ENCODE data around the gene USP34. TPM values are rescaled to one million over a fixed set of nuclear protein-coding genes. Genes with fewer than 3 reads are reported as not detected.

Gene USP34
- total and polyA plus RNA-seq, 2 of the 4 experiments (the other 2 are of a cell fraction), result 34.7 to 128 TPM

DNA sequence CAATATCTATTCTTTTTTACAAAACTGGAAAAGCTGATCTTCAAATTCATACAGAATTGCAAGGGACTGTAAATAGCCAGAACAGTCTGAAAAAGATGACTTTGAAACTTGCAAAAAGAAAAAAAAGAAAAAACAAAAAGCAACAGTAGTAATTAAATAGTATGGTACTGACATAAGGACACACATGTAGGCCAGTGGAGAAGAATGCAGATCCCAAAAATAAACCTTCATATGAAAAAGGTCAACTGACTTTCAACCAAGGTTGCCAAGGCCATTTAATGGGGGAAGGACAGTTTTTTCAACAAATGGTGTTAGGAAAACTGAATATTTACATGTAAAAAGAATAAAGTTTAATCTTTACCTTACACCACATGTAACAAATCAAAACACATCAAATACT, 111.8 kb downstream of the USP34 start:
- no peak overlapping the region for H3K56ac ChIP-seq (ENCODE audit: extremely low read depth, insufficient read depth, low read length)
- POLR2A ChIA-PET (ENCODE audit: unreplicated experiment), result no interaction called here
- in situ Hi-C loops (cut with MboI; ENCODE audit: low sequenced_read_pairs), result no loop called here

More for the DNA sequence above, 111.8 kb downstream of the USP34 start:
- Histone ChIP-seq H3K4me2 (ENCODE audit: low read depth, low read length) (no peak overlapping the region), H3K4ac (ENCODE audit: low read depth, low read length) (no peak overlapping the region), H3K9me3 (ENCODE audit: control insufficient read depth, insufficient read depth, low read length) (peaks cover 7% of the 10 kb centered on the region; the same call in 1 of the 2 replicates), H2AFZ (replicated peaks; ENCODE audit: low read length, poor library complexity) (no peak overlapping the region), H2BK120ac (ENCODE audit: low read depth, low read length) (no peak overlapping the region), H3K23ac (ENCODE audit: low read depth, low read length) (no peak overlapping the region), H3K36me3 (ENCODE audit: control insufficient read depth, insufficient read depth, low read length) (peaks cover 12% of the 10 kb centered on the region), H3K9ac (ENCODE audit: low read depth, low read length) (no peak overlapping the region), H4K91ac (ENCODE audit: insufficient read depth, low read depth, low read length) (no peak overlapping the region), H2BK5ac (ENCODE audit: low read depth, low read length, poor library complexity, severe bottlenecking) (no peak overlapping the region), H2BK15ac (ENCODE audit: low read depth, low read length) (no peak overlapping the region), H4K8ac (ENCODE audit: low read depth in 2 of 2, low read length in 2 of 2) (no peak overlapping the region), H2AK5ac (ENCODE audit: low read depth, low read length) (no peak overlapping the region), H3K14ac (replicated peaks; ENCODE audit: low read depth, low read length) (no peak overlapping the region), H3K4me1 (ENCODE audit: control insufficient read depth, insufficient read depth, low read length) (peaks cover 6% of the 10 kb centered on the region), H3K9me1 (ENCODE audit: insufficient read depth, low read length) (peaks cover 3% of the 10 kb centered on the region; the same call in 1 of the 2 replicates), H4K20me1 (ENCODE audit: insufficient read depth, low read length) (peaks cover 20% of the 10 kb centered on the region; the same call in 1 of the 2 replicates), H4K5ac (ENCODE audit: low read depth, low read length) (no peak overlapping the region), H2AK9ac (replicated peaks; ENCODE audit: low read depth, low read length, poor library complexity) (no peak overlapping the region), H3K79me1 (ENCODE audit: low read depth in 1 of 2, low read length in 2 of 2) (peaks cover 23 to 56% of the 10 kb centered on the region in 2 experiments), H3K4me3 (ENCODE audit: insufficient read depth, low read depth, low read length) (no peak overlapping the region), H2BK20ac (ENCODE audit: low read depth, low read length) (no peak overlapping the region), H3K27ac (ENCODE audit: insufficient read depth, low read length) (no peak overlapping the region), H3K18ac (ENCODE audit: low read depth, low read length) (no peak overlapping the region), H3K27me3 (ENCODE audit: control insufficient read depth, insufficient read depth, low read length) (no peaks in the 10 kb centered on the region)
- no peak for DNase-seq
- no peak for ATAC-seq (ENCODE audit: low read depth)
- CTCF ChIA-PET, result no interaction called here
- BruUV-seq (replicated peaks), result no TSS peak
- intact Hi-C loops (cut with micrococcal nuclease) (no loop called here), dilution Hi-C loops (cut with HindIII; ENCODE audit: low sequenced_read_pairs, unreplicated experiment) (no loop called here)
- no peak for TF ChIP-seq MXI1 (IDR thresholded peaks at IDR 0.05; ENCODE audit: borderline replicate concordance, low read depth, low read length)
- TF ChIP-seq CHD1 (IDR thresholded peaks at IDR 0.05; ENCODE audit: low read depth, low read length), result no peak
- no peak for TF ChIP-seq NFE2L2 (IDR thresholded peaks at IDR 0.05; ENCODE audit: low read depth, low read length)

Data from IMR-90 (cell line).